GM21390 (cell line): ENCODE results near the gene PIP5K1A.
"Not testable (repeated sequence)": the region's sequence is repeated elsewhere in the genome, so short reads cannot be mapped to it uniquely, and the experiment has no call there.

Experiments
- ATAC-seq: cut with Tn5 transposase; IDR thresholded peaks from one replicate; pipeline ENCODE4 v1.9.1; 2021; ENCODE audit not compliant: unreplicated experiment

Gene PIP5K1A, protein sequence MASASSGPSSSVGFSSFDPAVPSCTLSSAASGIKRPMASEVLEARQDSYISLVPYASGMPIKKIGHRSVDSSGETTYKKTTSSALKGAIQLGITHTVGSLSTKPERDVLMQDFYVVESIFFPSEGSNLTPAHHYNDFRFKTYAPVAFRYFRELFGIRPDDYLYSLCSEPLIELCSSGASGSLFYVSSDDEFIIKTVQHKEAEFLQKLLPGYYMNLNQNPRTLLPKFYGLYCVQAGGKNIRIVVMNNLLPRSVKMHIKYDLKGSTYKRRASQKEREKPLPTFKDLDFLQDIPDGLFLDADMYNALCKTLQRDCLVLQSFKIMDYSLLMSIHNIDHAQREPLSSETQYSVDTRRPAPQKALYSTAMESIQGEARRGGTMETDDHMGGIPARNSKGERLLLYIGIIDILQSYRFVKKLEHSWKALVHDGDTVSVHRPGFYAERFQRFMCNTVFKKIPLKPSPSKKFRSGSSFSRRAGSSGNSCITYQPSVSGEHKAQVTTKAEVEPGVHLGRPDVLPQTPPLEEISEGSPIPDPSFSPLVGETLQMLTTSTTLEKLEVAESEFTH

DNA sequence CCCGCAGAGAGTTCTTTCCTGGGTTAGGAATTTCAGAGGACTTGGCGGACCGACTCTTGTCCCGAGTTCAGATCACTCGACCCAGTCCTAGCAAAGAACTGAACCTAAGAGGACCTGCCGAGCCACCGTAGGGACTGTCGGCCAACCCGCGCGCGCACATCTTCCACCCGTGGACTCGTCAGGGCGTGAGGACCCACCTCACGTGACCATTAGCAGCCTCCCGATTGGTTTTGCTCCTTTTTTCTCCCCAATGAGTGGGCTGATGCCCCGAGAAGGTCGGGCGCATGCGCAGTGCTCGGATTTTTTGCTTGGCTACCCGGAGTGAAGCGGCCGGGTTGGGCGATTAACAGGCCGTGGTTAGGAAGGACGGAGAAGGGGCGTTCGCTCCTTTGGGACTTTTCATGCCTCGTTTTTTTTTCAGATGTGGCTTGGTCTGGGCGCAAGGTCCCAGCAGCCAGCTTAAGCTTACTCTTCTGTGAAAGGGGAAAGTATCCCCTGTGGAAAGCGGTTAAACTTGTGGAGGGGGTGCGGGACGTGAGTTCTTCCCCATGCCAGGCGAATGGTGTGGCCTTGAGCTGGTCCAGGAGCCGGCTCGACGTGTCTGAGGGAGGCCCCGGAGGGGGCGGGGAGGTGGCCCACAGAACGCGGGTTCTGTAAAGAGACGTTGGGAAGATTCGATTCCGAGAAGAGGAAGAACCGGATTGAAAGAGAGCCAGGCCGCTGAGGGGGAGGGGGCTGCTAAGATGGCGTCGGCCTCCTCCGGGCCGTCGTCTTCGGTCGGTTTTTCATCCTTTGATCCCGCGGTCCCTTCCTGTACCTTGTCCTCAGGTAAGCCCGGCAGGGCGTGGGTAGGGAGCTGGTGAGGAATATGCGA lies at the start of gene PIP5K1A:
PIP5K1A (plus strand) TSS at position 299 of the 874 bp plus-strand sequence; CDS start at position 744, 445 bp downstream.
- ATAC-seq, result peak; percentile 75

DNA sequence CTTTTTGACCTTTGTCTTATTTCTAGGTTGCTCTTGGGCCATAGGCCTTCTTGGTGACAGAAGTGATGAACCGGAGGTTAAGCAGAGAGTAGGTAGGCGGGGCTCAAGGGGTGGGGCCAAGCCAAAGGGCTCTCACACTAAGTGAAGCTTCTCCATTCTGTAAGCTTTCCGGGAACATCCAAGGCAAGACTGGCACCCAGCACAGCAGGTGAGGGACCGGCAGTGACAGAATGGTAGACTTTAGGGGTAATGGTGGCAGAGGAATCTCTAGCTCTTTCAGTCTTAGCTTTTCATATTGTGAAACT lies 41.9 kb upstream of the PIP5K1A start, which contains the start of gene TNFAIP8L2:
TNFAIP8L2 (plus strand) TSS at position 135 of the 305 bp plus-strand sequence. CDS start 2,049 bp downstream, outside the sequence.
- peak; percentile 76 for ATAC-seq

DNA sequence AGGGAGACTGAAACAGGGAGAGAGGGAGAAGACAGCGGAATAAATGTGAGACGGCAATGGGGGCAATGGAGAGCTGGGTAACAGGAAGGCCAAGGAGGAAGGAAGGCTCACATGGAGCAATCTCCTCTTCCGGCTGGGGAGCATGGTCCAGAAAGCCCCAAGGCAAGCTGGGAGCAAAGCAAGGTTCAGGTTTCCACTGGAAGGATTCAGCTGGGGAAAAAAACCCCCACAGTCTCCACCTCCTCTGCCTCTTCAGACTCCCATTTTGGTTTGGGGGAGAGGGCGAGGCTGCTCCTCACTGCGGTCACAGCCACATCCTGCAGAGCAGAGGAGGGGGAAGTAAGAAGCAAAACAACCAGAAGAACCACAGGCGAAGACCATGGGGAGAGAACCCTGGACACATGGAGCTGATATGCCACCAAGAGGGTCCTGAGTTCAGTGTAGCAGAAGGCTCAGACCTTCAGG lies 41.3 kb upstream of the PIP5K1A start:
- ATAC-seq, result no peak

DNA sequence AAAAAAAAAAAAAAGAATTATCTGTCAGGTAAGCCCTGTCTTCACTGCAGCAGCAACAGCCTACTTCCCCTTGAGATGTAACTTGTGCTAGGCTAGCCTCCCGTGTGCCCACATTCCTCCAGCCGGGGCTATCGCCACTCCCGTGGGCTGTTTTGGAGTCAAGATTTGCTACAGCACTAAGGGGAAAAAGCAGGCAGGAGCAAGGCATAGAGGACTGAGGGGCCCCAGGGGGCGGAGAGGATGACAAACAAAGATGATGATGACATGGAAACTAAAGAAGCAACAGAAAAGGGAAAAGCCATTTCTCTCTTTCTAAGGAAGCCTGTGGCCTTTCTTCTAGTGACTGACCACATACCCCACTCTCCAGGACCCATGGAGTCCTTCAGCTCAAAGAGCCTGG lies 40.0 kb upstream of the PIP5K1A start:
- no peak for ATAC-seq

DNA sequence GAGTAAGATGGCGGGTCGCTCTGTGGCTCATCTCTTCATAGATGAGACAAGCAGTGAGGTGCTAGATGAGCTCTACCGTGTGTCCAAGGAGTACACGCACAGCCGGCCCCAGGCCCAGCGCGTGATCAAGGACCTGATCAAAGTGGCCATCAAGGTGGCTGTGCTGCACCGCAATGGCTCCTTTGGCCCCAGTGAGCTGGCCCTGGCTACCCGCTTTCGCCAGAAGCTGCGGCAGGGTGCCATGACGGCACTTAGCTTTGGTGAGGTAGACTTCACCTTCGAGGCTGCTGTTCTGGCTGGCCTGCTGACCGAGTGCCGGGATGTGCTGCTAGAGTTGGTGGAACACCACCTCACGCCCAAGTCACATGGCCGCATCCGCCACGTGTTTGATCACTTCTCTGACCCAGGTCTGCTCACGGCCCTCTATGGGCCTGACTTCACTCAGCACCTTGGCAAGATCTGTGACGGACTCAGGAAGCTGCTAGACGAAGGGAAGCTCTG lies 39.6 kb upstream of the PIP5K1A start:
- ATAC-seq, result no peak

DNA sequence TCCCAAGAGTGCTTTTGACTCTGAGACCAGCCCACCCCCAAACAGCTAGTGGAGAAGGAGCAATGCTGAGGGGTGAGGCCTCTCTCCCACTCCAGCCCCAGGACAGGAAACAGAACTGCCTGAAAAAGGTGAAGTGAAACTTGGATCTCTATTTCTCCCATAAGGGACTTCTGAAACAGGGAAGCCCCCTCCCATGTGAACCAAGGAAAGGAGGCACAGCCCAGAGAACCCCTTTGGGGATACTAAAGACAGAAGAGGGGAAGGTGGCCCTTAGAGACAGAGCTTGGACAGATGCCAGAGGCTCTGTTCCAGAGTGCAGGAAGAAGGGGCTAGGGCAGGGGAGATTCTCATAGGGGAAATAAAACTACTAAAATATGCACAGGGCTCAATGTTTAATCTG lies 39.0 kb upstream of the PIP5K1A start:
- no peak for ATAC-seq

DNA sequence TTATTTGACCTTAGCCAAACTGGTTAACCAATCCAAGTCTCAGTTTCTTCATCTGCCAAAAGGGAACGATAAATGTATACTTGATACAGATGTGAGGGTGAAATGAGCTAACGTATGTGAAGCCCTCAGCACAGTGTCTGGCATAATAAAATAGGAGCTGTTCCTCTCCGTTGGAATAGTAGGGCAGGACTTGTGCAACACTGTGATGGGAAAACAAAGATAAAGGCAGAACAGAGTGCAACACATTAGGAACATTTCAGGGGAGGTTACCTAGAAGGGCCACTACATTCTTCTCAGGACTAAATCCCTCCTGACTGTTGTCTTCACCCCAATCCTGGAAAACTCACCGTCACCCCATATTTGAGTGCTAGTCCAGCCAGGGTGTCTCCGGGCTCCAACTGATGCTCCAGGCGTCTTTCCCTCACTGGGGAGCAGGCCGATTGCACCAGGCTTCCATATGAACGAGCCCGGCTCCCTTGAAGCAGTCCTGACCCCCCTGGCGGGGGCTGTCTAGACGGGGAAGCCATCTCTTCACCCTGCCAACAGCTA lies 33.5 kb upstream of the PIP5K1A start:
- ATAC-seq, result no peak

DNA sequence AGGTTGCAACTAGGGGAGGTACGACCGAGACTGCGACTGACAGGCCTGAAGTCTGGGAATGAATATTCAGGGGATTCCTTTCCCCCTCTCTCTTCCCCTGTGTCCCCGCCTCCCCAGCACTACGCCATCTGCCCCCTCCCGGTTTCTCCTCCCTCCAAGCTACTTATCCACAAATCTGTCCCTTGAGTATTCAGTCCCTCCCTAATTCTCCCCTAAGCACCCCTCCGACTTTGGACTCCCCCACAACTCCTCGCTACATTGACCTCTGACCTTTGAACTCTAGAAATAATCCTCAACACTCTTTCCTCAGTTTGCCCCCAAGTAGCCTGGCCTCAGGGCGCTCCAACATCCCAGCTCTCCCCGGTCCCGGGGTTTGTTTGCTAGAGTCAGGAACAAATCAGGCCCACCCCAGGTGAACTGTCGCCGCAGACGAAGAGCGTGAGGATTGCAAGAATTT lies 33.0 kb upstream of the PIP5K1A start:
- ATAC-seq, result peak; percentile 5

DNA sequence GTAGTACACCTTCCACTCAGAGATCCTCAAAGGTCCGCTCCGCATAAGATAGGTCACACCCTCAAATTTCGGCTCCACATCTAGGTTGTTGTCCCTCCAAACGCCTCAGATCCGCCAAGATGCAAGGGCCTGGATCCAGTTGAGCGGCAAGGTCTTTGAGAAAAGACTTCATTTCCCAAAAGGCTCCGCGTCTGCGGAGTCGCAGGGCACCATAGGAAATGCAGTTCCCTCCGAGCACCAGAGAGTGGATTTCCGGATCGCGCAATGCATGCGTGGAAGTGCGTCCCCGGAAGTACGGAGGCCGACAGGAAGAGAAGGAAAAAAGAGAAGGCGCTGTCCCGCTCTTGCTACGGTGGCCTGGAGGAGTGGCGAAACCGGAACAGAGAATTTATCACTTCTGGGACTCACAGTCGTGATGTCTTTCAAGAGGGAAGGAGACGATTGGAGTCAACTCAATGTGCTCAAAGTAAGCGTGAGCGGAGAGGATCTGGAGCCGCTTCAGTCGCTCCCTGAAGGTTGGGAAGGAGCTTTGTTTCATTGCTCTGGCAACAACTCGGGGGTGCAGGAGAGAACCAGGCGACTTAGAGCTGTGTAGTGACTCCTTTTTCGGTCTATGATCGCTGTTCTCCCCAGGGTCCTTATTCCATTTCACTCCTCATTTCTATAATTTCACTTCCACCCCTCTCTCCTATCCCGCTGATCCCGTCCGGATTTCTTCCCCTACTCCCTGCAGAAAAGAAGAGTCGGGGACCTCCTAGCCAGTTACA lies 32.4 kb upstream of the PIP5K1A start, which contains the start of the genes LYSMD1 and SCNM1:
LYSMD1 (minus strand) TSS at position 165 of the 767 bp plus-strand sequence. CDS start 644 bp downstream, outside the sequence.
SCNM1 (plus strand) TSS at position 407 of the 767 bp plus-strand sequence; CDS start at position 416, 9 bp downstream.
- peak; percentile 81 for ATAC-seq

DNA sequence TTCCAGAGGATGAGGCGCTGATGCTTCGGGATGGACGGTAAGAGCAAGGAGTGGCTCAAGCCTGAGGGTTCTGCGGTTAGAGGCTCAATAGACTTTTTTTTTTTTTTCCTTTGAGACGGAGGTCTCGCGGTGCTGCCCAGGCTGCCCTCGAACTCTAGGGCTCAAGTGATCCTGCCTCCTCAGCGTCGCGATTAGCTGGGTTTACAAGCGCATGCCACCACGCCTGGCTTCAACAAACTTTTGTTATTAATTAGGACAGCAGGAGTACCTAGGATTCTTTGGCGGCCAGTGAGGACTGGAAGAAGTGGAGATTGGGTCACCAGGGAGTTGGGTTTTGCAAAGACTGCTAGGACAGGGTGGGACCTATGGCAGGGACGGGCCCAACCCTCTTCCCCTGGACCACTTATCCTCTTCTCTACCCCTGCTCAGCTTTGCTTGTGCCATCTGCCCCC lies 31.8 kb upstream of the PIP5K1A start:
- ATAC-seq, result no peak

DNA sequence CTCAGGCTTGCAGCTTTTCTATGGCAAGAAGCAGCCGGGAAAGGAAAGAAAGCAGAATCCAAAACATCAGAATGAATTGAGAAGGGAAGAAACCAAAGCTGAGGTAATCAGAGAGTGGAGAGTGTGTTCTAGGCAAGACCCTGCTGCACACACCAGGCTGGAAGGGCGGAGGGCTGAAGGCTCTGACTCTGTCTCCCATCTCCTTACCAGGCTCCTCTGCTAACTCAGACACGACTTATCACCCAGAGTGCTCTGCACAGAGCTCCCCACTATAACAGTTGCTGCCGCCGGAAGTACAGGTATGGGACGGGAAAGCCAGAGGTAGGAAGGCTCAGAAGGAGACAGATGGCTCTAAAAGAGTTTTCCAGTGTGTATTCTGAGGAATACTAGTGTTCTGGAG lies 31.2 kb upstream of the PIP5K1A start:
- no peak for ATAC-seq

DNA sequence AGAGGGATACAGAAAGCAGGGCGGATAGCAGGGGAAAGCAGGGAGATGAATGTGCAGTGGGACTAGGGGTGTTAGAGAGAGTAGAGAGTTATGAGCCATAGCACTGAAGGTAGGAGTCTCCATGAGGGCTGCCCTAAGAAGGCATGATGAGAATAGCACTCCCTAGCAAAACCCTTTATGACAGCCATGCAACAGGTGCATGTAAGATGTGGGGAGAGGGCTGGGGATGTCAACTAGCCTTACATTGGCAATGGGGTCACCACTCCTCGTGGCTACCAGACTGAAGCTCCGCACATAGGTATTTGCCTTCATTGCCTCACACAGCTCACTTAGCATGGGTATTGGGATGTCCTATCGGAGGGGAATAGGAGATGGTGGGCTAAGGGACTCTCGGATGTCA lies 27.2 kb upstream of the PIP5K1A start:
- ATAC-seq, result no peak

DNA sequence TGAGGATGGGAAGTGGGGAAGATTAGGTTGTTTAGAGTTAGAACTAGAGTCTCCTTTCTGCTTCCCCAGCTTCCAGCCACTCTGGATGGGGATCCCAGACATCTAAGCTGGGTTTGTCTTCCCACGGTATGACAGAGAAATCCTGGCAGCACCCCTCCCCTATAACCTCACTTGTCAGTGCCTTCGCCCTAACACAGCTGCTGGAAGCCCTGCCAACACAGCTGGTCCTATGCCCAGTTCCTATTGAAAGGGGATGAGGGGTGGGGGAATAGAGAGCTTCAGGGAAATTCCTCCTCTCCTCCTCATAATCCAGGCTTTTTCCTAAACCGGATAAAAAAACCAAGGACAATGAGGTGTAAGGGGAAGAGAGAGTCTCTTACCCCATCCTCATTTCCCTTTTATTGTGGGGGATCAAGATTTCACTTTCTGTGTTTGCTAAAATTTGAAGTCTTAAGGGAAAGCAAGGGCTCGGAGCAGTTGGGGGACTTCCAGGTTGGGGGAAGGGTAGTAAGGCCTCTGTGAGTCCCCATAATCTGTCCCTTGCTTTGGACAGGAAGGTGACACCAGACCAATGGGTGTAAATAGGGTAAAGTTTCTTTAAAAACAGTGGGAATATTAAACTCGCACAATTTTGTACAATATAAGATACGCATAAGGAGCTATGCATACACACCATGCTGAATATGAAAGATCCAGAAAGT lies 23.2 kb upstream of the PIP5K1A start:
- ATAC-seq, result no peak

DNA sequence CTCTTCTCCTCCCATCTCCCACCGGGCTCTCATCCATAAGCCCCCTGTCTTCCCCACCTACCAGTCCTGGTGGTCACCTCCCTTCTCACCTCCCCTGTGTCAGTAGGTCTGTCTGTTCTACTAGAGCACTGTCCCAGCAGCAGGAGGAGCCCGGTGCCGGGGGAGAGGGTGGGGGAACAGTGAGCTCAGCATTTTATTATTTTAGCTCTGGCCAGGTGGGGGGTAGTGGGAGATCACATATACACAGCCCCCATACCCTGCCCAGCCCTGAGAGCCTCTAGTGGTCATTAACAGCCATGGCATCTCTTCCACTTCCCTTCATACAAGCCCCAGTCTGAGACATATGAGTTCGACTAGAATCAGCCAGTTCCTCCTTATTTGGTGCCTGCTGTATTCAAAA lies 22.5 kb upstream of the PIP5K1A start, which contains the start of gene TMOD4:
TMOD4 (minus strand) TSS at position 119 of the 400 bp plus-strand sequence. CDS start 1,106 bp downstream, outside the sequence.
- ATAC-seq, result no peak

DNA sequence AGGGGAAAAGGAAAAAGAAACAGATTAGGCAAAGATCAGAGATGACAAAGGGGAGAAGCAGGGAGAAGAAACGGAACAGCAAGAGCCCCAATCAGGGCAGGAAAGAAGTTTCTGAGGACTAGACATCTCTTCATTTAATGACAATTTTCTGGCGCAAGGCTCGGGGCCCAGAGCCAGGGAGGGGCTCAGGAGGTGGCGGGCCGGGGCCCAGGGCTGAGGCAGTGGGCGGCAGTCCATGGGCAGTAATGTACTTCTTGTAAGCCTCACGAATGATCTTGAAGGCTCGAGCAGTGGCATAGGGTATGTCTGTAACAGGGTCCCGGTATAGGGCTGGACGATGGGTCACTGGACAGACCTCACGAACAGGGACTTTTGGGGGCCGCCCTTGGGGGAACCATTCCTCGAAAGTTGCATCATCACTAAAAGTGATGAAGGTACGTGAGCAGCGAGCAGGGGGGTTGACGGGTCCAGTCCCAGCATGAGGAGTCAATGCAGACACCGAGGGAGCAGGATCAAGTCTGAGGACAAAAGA lies 21.8 kb upstream of the PIP5K1A start:
- ATAC-seq, result no peak

DNA sequence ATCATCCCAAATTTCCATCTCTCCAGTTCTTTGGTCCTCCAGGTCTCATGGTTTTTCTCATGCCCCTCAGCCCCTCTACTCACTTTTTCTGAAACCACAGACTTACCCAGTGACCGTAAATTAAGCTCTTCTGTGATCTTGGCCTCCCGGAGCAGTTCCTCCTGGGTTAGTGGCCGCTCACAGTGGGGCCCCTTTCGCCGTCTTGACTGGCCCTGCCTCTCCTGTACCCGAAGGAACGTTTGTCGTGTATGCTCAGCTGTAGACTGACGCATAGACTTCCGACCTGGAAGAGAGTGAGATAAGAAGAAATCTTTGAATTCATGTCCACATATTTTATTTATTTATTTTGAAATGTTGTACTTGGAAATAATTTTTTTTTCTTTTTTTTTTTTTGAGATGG lies 14.1 kb upstream of the PIP5K1A start:
- no peak for ATAC-seq

DNA sequence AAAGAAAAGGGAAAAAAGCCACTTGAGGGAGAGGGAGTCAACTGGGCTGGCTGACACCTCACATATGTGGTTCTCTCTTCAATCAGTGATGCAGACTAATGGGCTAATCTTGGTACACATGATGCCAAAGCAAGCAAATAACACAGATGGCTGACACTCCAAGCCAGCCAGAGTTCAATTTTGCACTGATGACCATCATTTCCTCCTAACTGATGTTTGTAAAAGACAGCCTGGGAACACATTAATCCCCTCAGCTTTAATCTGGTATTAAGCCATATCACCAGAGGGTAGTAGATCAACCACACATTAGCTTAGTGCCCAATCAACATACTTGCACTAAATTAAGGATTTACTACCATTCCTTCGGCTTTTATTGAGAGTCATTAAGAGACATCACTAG lies 11.1 kb upstream of the PIP5K1A start:
- no peak for ATAC-seq

DNA sequence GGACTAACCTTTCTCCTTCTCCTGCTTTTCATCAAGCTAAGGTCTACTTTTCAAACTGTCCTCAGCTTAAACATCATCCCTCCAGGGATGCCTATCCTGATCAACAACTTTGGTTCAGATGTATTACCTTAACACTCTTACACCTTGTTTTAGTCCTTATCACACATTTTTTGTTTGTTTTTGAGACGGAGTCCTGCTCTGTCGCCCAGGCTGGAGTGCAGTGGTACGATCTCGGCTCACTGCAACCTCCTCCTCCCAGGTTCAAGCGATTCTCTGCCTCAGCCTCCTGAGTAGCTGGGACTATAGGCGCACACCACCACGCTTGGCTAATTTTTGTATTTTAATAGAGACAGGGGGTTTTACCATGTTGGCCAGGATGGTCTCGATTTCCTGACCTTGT lies 9.7 kb upstream of the PIP5K1A start:
- not testable (repeated sequence) for ATAC-seq
